T-helper 17 cell (primary cell): Measurements from ENCODE around the gene MCC. TPM values are rescaled to one million over a fixed set of nuclear protein-coding genes. Genes with fewer than 3 reads are reported as not detected.

Experiments used
- ATAC-seq: fragments of 150-1000 bp; cut with Tn5 transposase; 2 replicates; pipeline ENCODE4 v1.10.0; 2021; ENCODE audit warnings: mild to moderate bottlenecking, moderate library complexity
- DNase-seq, 3 donors: peaks; one replicate each; pipeline versions ENCODE4 v3.0.0 to v3.0.0-alpha.2; 2020 to 2021
- H3K9me3 ChIP-seq: one replicate; pipeline ENCODE4 v1.7.0; 2013; ENCODE audit warnings: low read length, mild to moderate bottlenecking; ENCODE audit not compliant: control insufficient read depth, poor library complexity, severe bottlenecking
- H3K27ac Mint-ChIP-seq: one replicate; pipeline ENCODE4 v1.8.0; 2022; ENCODE audit warnings: mild to moderate bottlenecking, moderate library complexity, mixed read lengths
- H3K27me3 Mint-ChIP-seq: one replicate; pipeline ENCODE4 v1.8.0; 2022; ENCODE audit warnings: mixed read lengths
- H3K36me3 Mint-ChIP-seq: one replicate; pipeline ENCODE4 v1.8.0; 2022; ENCODE audit warnings: low read depth, mixed read lengths
- H3K4me1 Mint-ChIP-seq: one replicate; pipeline ENCODE4 v1.8.0; 2022; ENCODE audit warnings: mild to moderate bottlenecking, mixed read lengths
- H3K4me3 Mint-ChIP-seq: one replicate; pipeline ENCODE4 v1.8.0; 2022; ENCODE audit warnings: mild to moderate bottlenecking, moderate library complexity, mixed read lengths
- total RNA-seq, 4 donors: library from RNA in 2 of 4; stranded (reverse) in 2 of 4; gene quantifications; one replicate each; pipeline ENCODE4 v1.2.3 and lab custom pipeline; 2022 to 2026

Gene MCC
- total RNA-seq, 2 donors from 2014 or later: 2.2 to 4.4 TPM

GRCh38 chr5:113068559-113068958 lies 419.7 kb downstream of the MCC start:
- Mint-ChIP-seq H3K36me3 (peaks cover 3% of the 10 kb centered on the region), H3K4me3 (no peak overlapping the region), H3K27ac (no peak overlapping the region), H3K27me3 (no peaks in the 10 kb centered on the region), H3K4me1 (peaks cover 14% of the 10 kb centered on the region)
- DNase-seq (no peak), ATAC-seq (no peak)
- no peaks in the 10 kb centered on the region for H3K9me3 ChIP-seq

- DNase-seq (no peak), ATAC-seq (no peak)
- H3K27me3 Mint-ChIP-seq: no peaks in the 10 kb centered on the region
- H3K9me3 ChIP-seq: no peaks in the 10 kb centered on the region
- H3K36me3 Mint-ChIP-seq: peaks cover 3% of the 10 kb centered on the region
- H3K4me3 Mint-ChIP-seq: no peak overlapping the region
- peaks cover 17% of the 10 kb centered on the region for H3K4me1 Mint-ChIP-seq
- no peak overlapping the region for H3K27ac Mint-ChIP-seq
Measured at GRCh38 chr5:113067635-113068344, 420.5 kb downstream of the MCC start.

GRCh38 chr5:113065626-113066025 lies 422.6 kb downstream of the MCC start:
- H3K4me1 Mint-ChIP-seq: peaks cover 31% of the 10 kb centered on the region
- peaks cover 3% of the 10 kb centered on the region for H3K36me3 Mint-ChIP-seq
- ATAC-seq (no peak), DNase-seq (no peak)
- H3K27ac Mint-ChIP-seq: no peak overlapping the region
- H3K4me3 Mint-ChIP-seq: no peak overlapping the region
- H3K9me3 ChIP-seq: no peaks in the 10 kb centered on the region
- no peaks in the 10 kb centered on the region for H3K27me3 Mint-ChIP-seq

GRCh38 chr5:113064806-113065205 lies 423.4 kb downstream of the MCC start:
- Mint-ChIP-seq H3K27ac (no peak overlapping the region), H3K36me3 (peaks cover 3% of the 10 kb centered on the region), H3K4me3 (no peak overlapping the region), H3K27me3 (no peaks in the 10 kb centered on the region), H3K4me1 (peaks cover 31% of the 10 kb centered on the region)
- DNase-seq (no peak), ATAC-seq (no peak)
- no peaks in the 10 kb centered on the region for H3K9me3 ChIP-seq

- H3K9me3 ChIP-seq: no peaks in the 10 kb centered on the region
- peaks cover 5% of the 10 kb centered on the region for H3K36me3 Mint-ChIP-seq
- no peak overlapping the region for H3K27ac Mint-ChIP-seq
- no peaks in the 10 kb centered on the region for H3K27me3 Mint-ChIP-seq
- DNase-seq: no peak
- no peak overlapping the region for H3K4me3 Mint-ChIP-seq
- peaks cover 33% of the 10 kb centered on the region for H3K4me1 Mint-ChIP-seq
- no peak for ATAC-seq
Measured at GRCh38 chr5:113063927-113064326, 424.3 kb downstream of the MCC start.

GRCh38 chr5:113062869-113063508 lies 425.3 kb downstream of the MCC start:
- no peaks in the 10 kb centered on the region for H3K27me3 Mint-ChIP-seq
- no peak for DNase-seq
- no peak overlapping the region for H3K4me3 Mint-ChIP-seq
- H3K9me3 ChIP-seq: no peaks in the 10 kb centered on the region
- peak overlapping the region; percentile 81 for H3K27ac Mint-ChIP-seq
- ATAC-seq: no peak
- H3K4me1 Mint-ChIP-seq: peaks cover 33% of the 10 kb centered on the region
- peaks cover 5% of the 10 kb centered on the region for H3K36me3 Mint-ChIP-seq

GRCh38 chr5:113061846-113062780 lies 426.1 kb downstream of the MCC start:
- DNase-seq: no peak
- Mint-ChIP-seq H3K27ac (peak overlapping the region; percentile 81), H3K36me3 (peaks cover 4% of the 10 kb centered on the region), H3K4me3 (no peak overlapping the region), H3K4me1 (peaks cover 36% of the 10 kb centered on the region), H3K27me3 (no peaks in the 10 kb centered on the region)
- no peak for ATAC-seq
- H3K9me3 ChIP-seq: no peaks in the 10 kb centered on the region

GRCh38 chr5:113060408-113061025 lies 427.7 kb downstream of the MCC start:
- H3K9me3 ChIP-seq: no peaks in the 10 kb centered on the region
- peaks cover 38% of the 10 kb centered on the region for H3K4me1 Mint-ChIP-seq
- H3K27ac Mint-ChIP-seq: no peak overlapping the region
- DNase-seq: no peak
- H3K27me3 Mint-ChIP-seq: no peaks in the 10 kb centered on the region
- no peak overlapping the region for H3K4me3 Mint-ChIP-seq
- peaks cover 4% of the 10 kb centered on the region for H3K36me3 Mint-ChIP-seq
- no peak for ATAC-seq

GRCh38 chr5:113059232-113060040 lies 428.8 kb downstream of the MCC start:
- ATAC-seq (no peak), DNase-seq (no peak)
- Mint-ChIP-seq H3K27ac (no peak overlapping the region), H3K4me1 (peaks cover 32% of the 10 kb centered on the region), H3K36me3 (peaks cover 4% of the 10 kb centered on the region), H3K4me3 (no peak overlapping the region), H3K27me3 (no peaks in the 10 kb centered on the region)
- no peaks in the 10 kb centered on the region for H3K9me3 ChIP-seq

GRCh38 chr5:113058706-113059226 lies 429.5 kb downstream of the MCC start:
- Mint-ChIP-seq H3K4me1 (peaks cover 29% of the 10 kb centered on the region), H3K27ac (no peak overlapping the region)

GRCh38 chr5:113058269-113058668 lies 430.0 kb downstream of the MCC start:
- no peaks in the 10 kb centered on the region for H3K9me3 ChIP-seq
- H3K27ac Mint-ChIP-seq: no peak overlapping the region
- H3K4me3 Mint-ChIP-seq: no peak overlapping the region
- H3K27me3 Mint-ChIP-seq: no peaks in the 10 kb centered on the region
- peaks cover 4% of the 10 kb centered on the region for H3K36me3 Mint-ChIP-seq
- DNase-seq (no peak), ATAC-seq (no peak)
- peaks cover 27% of the 10 kb centered on the region for H3K4me1 Mint-ChIP-seq

More at GRCh38 chr5:113058706-113059226, 429.5 kb downstream of the MCC start:
- no peaks in the 10 kb centered on the region for H3K27me3 Mint-ChIP-seq
- H3K4me3 Mint-ChIP-seq: no peak overlapping the region
- H3K9me3 ChIP-seq: no peaks in the 10 kb centered on the region
- peaks cover 4% of the 10 kb centered on the region for H3K36me3 Mint-ChIP-seq
- ATAC-seq (no peak), DNase-seq (no peak)

- Mint-ChIP-seq H3K27me3 (no peaks in the 10 kb centered on the region), H3K27ac (no peak overlapping the region), H3K36me3 (peaks cover 4% of the 10 kb centered on the region), H3K4me3 (no peak overlapping the region), H3K4me1 (peaks cover 20% of the 10 kb centered on the region)
- DNase-seq: no peak
- no peaks in the 10 kb centered on the region for H3K9me3 ChIP-seq
- no peak for ATAC-seq
Measured at GRCh38 chr5:113057557-113057984, 430.7 kb downstream of the MCC start.
